Measurements from ENCODE around the gene CEACAM16.

The CEACAM16 gene

GRCh38 chr19:44660081-44660480, 38.9 kb upstream of the CEACAM16 start:
- no peaks in the 10 kb centered on the region for H3K27me3 ChIP-seq (ENCODE audit: insufficient read depth, poor library complexity, severe bottlenecking)
- no peak for TF ChIP-seq SPI1 (IDR thresholded peaks at IDR 0.05; ENCODE audit: borderline replicate concordance, low read depth)
- TF ChIP-seq GABPA (IDR thresholded peaks at IDR 0.05; ENCODE audit: low read depth), result no peak
- TF ChIP-seq REST (IDR thresholded peaks at IDR 0.05; ENCODE audit: insufficient replicate concordance, low read depth), result no peak
- TF ChIP-seq CTCF (IDR thresholded peaks at IDR 0.05; ENCODE audit: insufficient read depth, low read length), result no peak
- TF ChIP-seq POLR2AphosphoS5 (IDR thresholded peaks at IDR 0.05; ENCODE audit: low read depth), result no peak
- no peak overlapping the region for H3K4me3 ChIP-seq (replicated peaks; ENCODE audit: insufficient read depth, low read length)
- H3K27ac ChIP-seq (replicated peaks), result no peak overlapping the region
- DNase-seq (ENCODE audit: low read depth in 1 of 2, low spot score in 1 of 2), result no peak

- H3K27ac ChIP-seq (replicated peaks), result no peak overlapping the region
- H3K27me3 ChIP-seq (ENCODE audit: insufficient read depth, poor library complexity, severe bottlenecking), result no peaks in the 10 kb centered on the region
- no peak for TF ChIP-seq GABPA (IDR thresholded peaks at IDR 0.05; ENCODE audit: low read depth)
- no peak for TF ChIP-seq CTCF (IDR thresholded peaks at IDR 0.05; ENCODE audit: insufficient read depth, low read length)
- no peak for TF ChIP-seq POLR2AphosphoS5 (IDR thresholded peaks at IDR 0.05; ENCODE audit: low read depth)
- TF ChIP-seq REST (IDR thresholded peaks at IDR 0.05; ENCODE audit: insufficient replicate concordance, low read depth), result no peak
- no peak for TF ChIP-seq SPI1 (IDR thresholded peaks at IDR 0.05; ENCODE audit: borderline replicate concordance, low read depth)
- no peak overlapping the region for H3K4me3 ChIP-seq (replicated peaks; ENCODE audit: insufficient read depth, low read length)
- DNase-seq (ENCODE audit: low read depth in 1 of 2, low spot score in 1 of 2), result no peak
Measured at GRCh38 chr19:44661205-44661604, 37.7 kb upstream of the CEACAM16 start.

GRCh38 chr19:44661904-44662303, 37.0 kb upstream of the CEACAM16 start:
- H3K27ac ChIP-seq (replicated peaks), result no peak overlapping the region
- H3K4me3 ChIP-seq (replicated peaks; ENCODE audit: insufficient read depth, low read length), result no peak overlapping the region
- no peaks in the 10 kb centered on the region for H3K27me3 ChIP-seq (ENCODE audit: insufficient read depth, poor library complexity, severe bottlenecking)
- TF ChIP-seq GABPA (IDR thresholded peaks at IDR 0.05; ENCODE audit: low read depth) (no peak), SPI1 (IDR thresholded peaks at IDR 0.05; ENCODE audit: borderline replicate concordance, low read depth) (no peak), REST (IDR thresholded peaks at IDR 0.05; ENCODE audit: insufficient replicate concordance, low read depth) (no peak), CTCF (IDR thresholded peaks at IDR 0.05; ENCODE audit: insufficient read depth, low read length) (no peak), POLR2AphosphoS5 (IDR thresholded peaks at IDR 0.05; ENCODE audit: low read depth) (no peak)
- DNase-seq (ENCODE audit: low read depth in 1 of 2, low spot score in 1 of 2), result no peak
